SK-N-SH treated with all-trans-retinoic acid at 6 μM for 48 hours (cell line): ENCODE data around the gene LRRC10B.

ENCODE experiments used
- ATAC-seq: fragments of 200-7000 bp; cut with Tn5 transposase; 3 replicates; pipeline ENCODE4 v1.9.1; 2020; ENCODE audit warnings: mild to moderate bottlenecking, moderate library complexity
- ARNTL ChIP-seq: fragments of 450-650 bp; formaldehyde crosslinking; IDR thresholded peaks from 2 replicates; pipeline ENCODE4 v1.5.0; 2020; ENCODE audit warnings: low read depth, mild to moderate bottlenecking, moderate library complexity, borderline replicate concordance
- BACH2 ChIP-seq: fragments of 250-450 bp; sonication (Bioruptor Pico); IDR thresholded peaks from 2 replicates; pipeline ENCODE4 v1.9.0; 2021; ENCODE audit warnings: mild to moderate bottlenecking, borderline replicate concordance
- CREB5 ChIP-seq: fragments of 250-450 bp; sonication (Bioruptor Pico); IDR thresholded peaks from 2 replicates; pipeline ENCODE4 v1.5.1; 2020; ENCODE audit warnings: low read depth, mild to moderate bottlenecking, moderate library complexity
- CSDC2 ChIP-seq: fragments of 250-450 bp; sonication (Bioruptor Pico); IDR thresholded peaks from 2 replicates; pipeline ENCODE4 v1.5.0; 2020; ENCODE audit warnings: mild to moderate bottlenecking, moderate library complexity
- ESRRG ChIP-seq: fragments of 250-450 bp; sonication (Bioruptor Pico); IDR thresholded peaks from 2 replicates; pipeline ENCODE4 v1.6.1; 2021; ENCODE audit warnings: mild to moderate bottlenecking
- GLIS3 ChIP-seq: fragments of 250-450 bp; sonication (Bioruptor Pico); IDR thresholded peaks from 2 replicates; pipeline ENCODE4 v1.5.0; 2020; ENCODE audit warnings: mild to moderate bottlenecking, moderate library complexity
- ISL1 ChIP-seq: fragments of 250-450 bp; sonication (Bioruptor Pico); IDR thresholded peaks from 2 replicates; pipeline ENCODE4 v2.1.2; 2022; ENCODE audit warnings: mild to moderate bottlenecking, moderate library complexity
- OSR1 ChIP-seq: fragments of 250-450 bp; sonication (Bioruptor Pico); IDR thresholded peaks from 2 replicates; pipeline ENCODE4 v1.8.0; 2022; ENCODE audit warnings: moderate library complexity, mild to moderate bottlenecking, inconsistent platforms
- POU6F1 ChIP-seq: fragments of 250-450 bp; sonication (Bioruptor Pico); IDR thresholded peaks from 2 replicates; pipeline ENCODE4 v1.8.0; 2021; ENCODE audit warnings: low read depth, mild to moderate bottlenecking, moderate library complexity, borderline replicate concordance
- PPARA ChIP-seq: fragments of 250-450 bp; sonication (Bioruptor Pico); IDR thresholded peaks from 2 replicates; pipeline ENCODE4 v1.5.0; 2020; ENCODE audit warnings: mild to moderate bottlenecking, borderline replicate concordance
- TSHZ2 ChIP-seq: fragments of 250-450 bp; sonication (Bioruptor Pico); IDR thresholded peaks from 2 replicates; pipeline ENCODE4 v1.5.0; 2020; ENCODE audit warnings: mild to moderate bottlenecking, moderate library complexity
- ZC3H10 ChIP-seq: fragments of 250-450 bp; sonication (Bioruptor Pico); IDR thresholded peaks from 2 replicates; pipeline ENCODE4 v1.5.1; 2021; ENCODE audit warnings: mild to moderate bottlenecking, moderate library complexity
- ZFP3 ChIP-seq: fragments of 250-450 bp; sonication (Bioruptor Pico); IDR thresholded peaks from 2 replicates; pipeline ENCODE4 v1.5.0; 2020; ENCODE audit warnings: mild to moderate bottlenecking, moderate library complexity
- ZFP30 ChIP-seq: fragments of 450-650 bp; formaldehyde crosslinking; IDR thresholded peaks from 2 replicates; pipeline ENCODE4 v1.5.0; 2022; ENCODE audit warnings: mild to moderate bottlenecking, moderate library complexity

LRRC10B gene

GRCh38 chr11:61545341-61545740 lies 36.8 kb downstream of the LRRC10B start:
- no peak for TF ChIP-seq ZFP3 (CRISPR knock-in tag)
- no peak for ATAC-seq

GRCh38 chr11:61545921-61546320 lies 37.4 kb downstream of the LRRC10B start:
- TF ChIP-seq ZC3H10 (CRISPR knock-in tag) = no peak
- no peak for TF ChIP-seq TSHZ2 (CRISPR knock-in tag)
- TF ChIP-seq GLIS3 = no peak
- no peak for TF ChIP-seq PPARA (CRISPR knock-in tag)
- no peak for TF ChIP-seq CREB5 (CRISPR knock-in tag)
- TF ChIP-seq ZFP3 (CRISPR knock-in tag) = no peak
- no peak for TF ChIP-seq ZFP30 (CRISPR knock-in tag)
- TF ChIP-seq OSR1 (CRISPR knock-in tag) = no peak
- no peak for TF ChIP-seq POU6F1 (CRISPR knock-in tag)
- no peak for TF ChIP-seq ARNTL (CRISPR knock-in tag)
- ATAC-seq = no peak

GRCh38 chr11:61546663-61547062 lies 38.1 kb downstream of the LRRC10B start:
- ATAC-seq = no peak
- TF ChIP-seq ESRRG (CRISPR knock-in tag) (no peak), BACH2 (CRISPR knock-in tag) (no peak), CSDC2 (CRISPR knock-in tag) (no peak), ZC3H10 (CRISPR knock-in tag) (no peak), CREB5 (CRISPR knock-in tag) (no peak)

GRCh38 chr11:61547246-61547645 lies 38.7 kb downstream of the LRRC10B start:
- no peak for ATAC-seq
- no peak for TF ChIP-seq ARNTL (CRISPR knock-in tag)
- no peak for TF ChIP-seq OSR1 (CRISPR knock-in tag)
- TF ChIP-seq ISL1 (CRISPR knock-in tag) = no peak
- no peak for TF ChIP-seq TSHZ2 (CRISPR knock-in tag)

GRCh38 chr11:61549177-61549576 lies 40.6 kb downstream of the LRRC10B start:
- no peak for ATAC-seq
- TF ChIP-seq ZFP30 (CRISPR knock-in tag) (no peak), ISL1 (CRISPR knock-in tag) (no peak), CREB5 (CRISPR knock-in tag) (no peak), BACH2 (CRISPR knock-in tag) (no peak), ZC3H10 (CRISPR knock-in tag) (no peak), POU6F1 (CRISPR knock-in tag) (no peak), GLIS3 (no peak), TSHZ2 (CRISPR knock-in tag) (no peak), ZFP3 (CRISPR knock-in tag) (no peak)
